ENCODE data around the gene LUM.

GRCh38 chr12:91144053-91144452 is 32.8 kb upstream of the LUM start:
- TF ChIP-seq POLR2A (IDR thresholded peaks at IDR 0.05): no peak
- TF ChIP-seq, protein P1, sequence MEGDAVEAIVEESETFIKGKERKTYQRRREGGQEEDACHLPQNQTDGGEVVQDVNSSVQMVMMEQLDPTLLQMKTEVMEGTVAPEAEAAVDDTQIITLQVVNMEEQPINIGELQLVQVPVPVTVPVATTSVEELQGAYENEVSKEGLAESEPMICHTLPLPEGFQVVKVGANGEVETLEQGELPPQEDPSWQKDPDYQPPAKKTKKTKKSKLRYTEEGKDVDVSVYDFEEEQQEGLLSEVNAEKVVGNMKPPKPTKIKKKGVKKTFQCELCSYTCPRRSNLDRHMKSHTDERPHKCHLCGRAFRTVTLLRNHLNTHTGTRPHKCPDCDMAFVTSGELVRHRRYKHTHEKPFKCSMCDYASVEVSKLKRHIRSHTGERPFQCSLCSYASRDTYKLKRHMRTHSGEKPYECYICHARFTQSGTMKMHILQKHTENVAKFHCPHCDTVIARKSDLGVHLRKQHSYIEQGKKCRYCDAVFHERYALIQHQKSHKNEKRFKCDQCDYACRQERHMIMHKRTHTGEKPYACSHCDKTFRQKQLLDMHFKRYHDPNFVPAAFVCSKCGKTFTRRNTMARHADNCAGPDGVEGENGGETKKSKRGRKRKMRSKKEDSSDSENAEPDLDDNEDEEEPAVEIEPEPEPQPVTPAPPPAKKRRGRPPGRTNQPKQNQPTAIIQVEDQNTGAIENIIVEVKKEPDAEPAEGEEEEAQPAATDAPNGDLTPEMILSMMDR (IDR thresholded peaks at IDR 0.05): no peak

All from testis (tissue), 2 donors.